ENCODE measurements around the gene TRPM6. TPM values are rescaled to one million over a fixed set of nuclear protein-coding genes. Genes with fewer than 3 reads are reported as not detected.

Gene TRPM6
- total and polyA plus RNA-seq, 2 donors (not counting 3 experiments of a cell fraction or from before 2014, with no cell fraction given): 0.01 to 0.22 TPM

DNA sequence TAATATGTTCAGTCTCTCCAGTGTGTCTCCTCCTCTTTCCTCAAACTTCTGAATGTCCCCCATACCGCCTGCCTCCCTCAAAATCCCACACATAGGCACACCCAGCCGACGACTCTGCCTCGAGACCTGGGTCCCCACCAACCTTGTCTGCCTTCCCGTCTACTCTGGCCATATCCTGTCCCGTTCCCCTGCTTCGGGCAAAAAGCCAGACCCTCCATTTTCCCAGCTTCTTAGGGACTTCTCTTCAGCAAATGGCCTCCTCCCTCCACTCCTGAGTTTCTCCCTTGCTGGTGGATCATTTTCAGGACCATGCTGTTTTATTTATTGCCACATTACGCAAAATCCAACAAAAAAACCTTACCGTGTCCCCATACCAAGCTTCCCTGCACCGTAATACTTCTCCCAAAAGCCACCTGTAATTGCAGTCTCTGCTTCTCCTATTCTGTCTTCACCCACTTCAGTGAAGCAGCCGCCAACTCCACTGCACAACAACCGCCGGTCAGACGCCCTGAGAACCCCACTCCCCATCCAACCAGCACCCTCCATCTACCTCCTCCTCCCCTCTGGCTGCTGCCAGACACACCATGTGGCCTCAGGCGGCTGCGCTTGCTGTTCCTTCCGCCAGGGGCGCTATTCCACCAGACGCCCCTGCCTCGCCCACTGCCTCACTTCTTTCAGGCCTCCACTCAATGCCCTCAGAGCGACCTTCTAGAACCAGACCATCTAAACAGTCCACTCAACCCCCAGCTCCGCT lies 117.0 kb downstream of the TRPM6 start:
- no peak overlapping the region for H3K4me2 ChIP-seq (ENCODE audit: insufficient read depth, low read length)
- H2AFZ ChIP-seq (ENCODE audit: low read depth, low read length): no peak overlapping the region
- no peaks in the 10 kb centered on the region for H3K9me1 ChIP-seq (replicated peaks; ENCODE audit: control insufficient read depth, extremely low read depth, insufficient read depth, low read length)
- H4K20me1 ChIP-seq (replicated peaks; ENCODE audit: control insufficient read depth, extremely low read depth, insufficient read depth, low read length): no peaks in the 10 kb centered on the region
- dilution Hi-C loops (cut with MboI; ENCODE audit: extremely low pct_ligation_motif_present, low sequenced_read_pairs) (no loop called here), intact Hi-C loops (cut with micrococcal nuclease) (loop anchor here (10.0 kb wide), 1 partner anchor 1094 kb away; no protein-coding TSS in a partner anchor)
- no peaks in the 10 kb centered on the region for H3K36me3 ChIP-seq (ENCODE audit: control insufficient read depth in 2 of 2, extremely low read depth in 1 of 2, insufficient read depth in 2 of 2, low read length in 2 of 2)
- H3K9me3 ChIP-seq (replicated peaks; ENCODE audit: control insufficient read depth, insufficient read depth, low read length): no peaks in the 10 kb centered on the region
- TF ChIP-seq, protein P1, sequence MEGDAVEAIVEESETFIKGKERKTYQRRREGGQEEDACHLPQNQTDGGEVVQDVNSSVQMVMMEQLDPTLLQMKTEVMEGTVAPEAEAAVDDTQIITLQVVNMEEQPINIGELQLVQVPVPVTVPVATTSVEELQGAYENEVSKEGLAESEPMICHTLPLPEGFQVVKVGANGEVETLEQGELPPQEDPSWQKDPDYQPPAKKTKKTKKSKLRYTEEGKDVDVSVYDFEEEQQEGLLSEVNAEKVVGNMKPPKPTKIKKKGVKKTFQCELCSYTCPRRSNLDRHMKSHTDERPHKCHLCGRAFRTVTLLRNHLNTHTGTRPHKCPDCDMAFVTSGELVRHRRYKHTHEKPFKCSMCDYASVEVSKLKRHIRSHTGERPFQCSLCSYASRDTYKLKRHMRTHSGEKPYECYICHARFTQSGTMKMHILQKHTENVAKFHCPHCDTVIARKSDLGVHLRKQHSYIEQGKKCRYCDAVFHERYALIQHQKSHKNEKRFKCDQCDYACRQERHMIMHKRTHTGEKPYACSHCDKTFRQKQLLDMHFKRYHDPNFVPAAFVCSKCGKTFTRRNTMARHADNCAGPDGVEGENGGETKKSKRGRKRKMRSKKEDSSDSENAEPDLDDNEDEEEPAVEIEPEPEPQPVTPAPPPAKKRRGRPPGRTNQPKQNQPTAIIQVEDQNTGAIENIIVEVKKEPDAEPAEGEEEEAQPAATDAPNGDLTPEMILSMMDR (IDR thresholded peaks at IDR 0.05; ENCODE audit: extremely low read depth in 1 of 2, insufficient read depth in 1 of 2, low read depth in 1 of 2, low read length in 2 of 2): peak; percentile 66 to 74
- TF ChIP-seq EZH2 (IDR thresholded peaks at IDR 0.05; ENCODE audit: borderline replicate concordance, low read depth, low read length, severe bottlenecking): no peak
- H3K9ac ChIP-seq (replicated peaks; ENCODE audit: extremely low read depth, insufficient read depth, low read length): no peak overlapping the region
- no peaks in the 10 kb centered on the region for H3K79me2 ChIP-seq (ENCODE audit: control insufficient read depth, insufficient read depth, low read length)
- H3K4me1 ChIP-seq (ENCODE audit: control insufficient read depth, extremely low read depth, insufficient read depth, low read length): no peaks in the 10 kb centered on the region
- no TSS peak for BruUV-seq (replicated peaks)
- ChIA-PET POLR2A (no interaction called here), CTCF (interaction anchor here (1.0 to 7.6 kb wide), 7 partner anchors 19 to 1096 kb away, joined by 3 to 93 read pairs (median 4); no protein-coding TSS in a partner anchor)
- FAIRE-seq: no peak
- DNase-seq (ENCODE audit: low read depth, low spot score): no peak
- no peak overlapping the region for H3K4me3 ChIP-seq (replicated peaks in 1 of 3; ENCODE audit: insufficient read depth in 1 of 3, low read depth in 1 of 3, low read length in 3 of 3)
- H3K27me3 ChIP-seq (ENCODE audit: control insufficient read depth in 2 of 2, insufficient read depth in 2 of 2, low read length in 2 of 2): peaks cover 2 to 3% of the 10 kb centered on the region in 2 experiments
- no peak overlapping the region for H3K27ac ChIP-seq (ENCODE audit: insufficient read depth, low read depth, low read length)

- Histone ChIP-seq H3K4me1 (ENCODE audit: control insufficient read depth, extremely low read depth, insufficient read depth, low read length) (no peaks in the 10 kb centered on the region), H2AFZ (ENCODE audit: low read depth, low read length) (no peak overlapping the region), H3K27ac (ENCODE audit: insufficient read depth, low read depth, low read length) (no peak overlapping the region), H3K9me3 (replicated peaks; ENCODE audit: control insufficient read depth, insufficient read depth, low read length) (no peaks in the 10 kb centered on the region), H3K36me3 (ENCODE audit: control insufficient read depth in 2 of 2, extremely low read depth in 1 of 2, insufficient read depth in 2 of 2, low read length in 2 of 2) (no peaks in the 10 kb centered on the region), H4K20me1 (replicated peaks; ENCODE audit: control insufficient read depth, extremely low read depth, insufficient read depth, low read length) (no peaks in the 10 kb centered on the region), H3K4me3 (replicated peaks in 1 of 3; ENCODE audit: insufficient read depth in 1 of 3, low read depth in 1 of 3, low read length in 3 of 3) (no peak overlapping the region), H3K9me1 (replicated peaks; ENCODE audit: control insufficient read depth, extremely low read depth, insufficient read depth, low read length) (no peaks in the 10 kb centered on the region), H3K4me2 (ENCODE audit: insufficient read depth, low read length) (no peak overlapping the region), H3K79me2 (ENCODE audit: control insufficient read depth, insufficient read depth, low read length) (no peaks in the 10 kb centered on the region), H3K27me3 (ENCODE audit: control insufficient read depth in 2 of 2, insufficient read depth in 2 of 2, low read length in 2 of 2) (no peaks in the 10 kb centered on the region), H3K9ac (replicated peaks; ENCODE audit: extremely low read depth, insufficient read depth, low read length) (no peak overlapping the region)
- ChIA-PET POLR2A (no interaction called here), CTCF (interaction anchor here (1.0 kb wide), 1 partner anchor 9 kb away, joined by 3 read pairs; no protein-coding TSS in a partner anchor)
- dilution Hi-C loops (cut with MboI; ENCODE audit: extremely low pct_ligation_motif_present, low sequenced_read_pairs) (no loop called here), intact Hi-C loops (cut with micrococcal nuclease) (no loop called here)
- DNase-seq (ENCODE audit: low read depth, low spot score) (no peak), FAIRE-seq (no peak)
- TF ChIP-seq FOS (IDR thresholded peaks at IDR 0.05; ENCODE audit: borderline replicate concordance, insufficient read depth, low read length) (no peak), GATA2 (IDR thresholded peaks at IDR 0.05; ENCODE audit: insufficient read depth, insufficient read length, low read depth, low read length) (no peak), POLR2A (IDR thresholded peaks at IDR 0.05; ENCODE audit: low read depth, low read length) (no peak), MYC (IDR thresholded peaks at IDR 0.05; ENCODE audit: low read depth, low read length) (no peak)
- TF ChIP-seq, protein P2, sequence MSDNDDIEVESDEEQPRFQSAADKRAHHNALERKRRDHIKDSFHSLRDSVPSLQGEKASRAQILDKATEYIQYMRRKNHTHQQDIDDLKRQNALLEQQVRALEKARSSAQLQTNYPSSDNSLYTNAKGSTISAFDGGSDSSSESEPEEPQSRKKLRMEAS (IDR thresholded peaks at IDR 0.05; ENCODE audit: insufficient read depth, insufficient read length): no peak
- BruUV-seq (replicated peaks): no TSS peak
Measured at GRCh38 chr9:74765481-74765971, 122.2 kb downstream of the TRPM6 start.

Data from endothelial cell of umbilical vein (primary cell).